GM13976 (cell line): ENCODE results near the gene TNS3.
"Not testable (repeated sequence)": the region's sequence is repeated elsewhere in the genome, so short reads cannot be mapped to it uniquely, and the experiment has no call there.

Experiments used
- DNase-seq: peaks from one replicate; pipeline ENCODE4 v3.0.0; 2012; ENCODE audit warnings: low spot score
- CTCF ChIP-seq: IDR thresholded peaks from 2 replicates; pipeline ENCODE4 v1.5.1; 2012; ENCODE audit warnings: borderline replicate concordance, mild to moderate bottlenecking; ENCODE audit not compliant: insufficient read depth; ENCODE audit errors: extremely low read depth, missing control alignments, control extremely low read depth
- in situ Hi-C: fragments of 300-500 bp; cut with MboI; formaldehyde crosslinking; loops from one replicate; pipeline ENCODE4 v1.12.0; 2022; ENCODE audit warnings: low sequenced_read_pairs, mixed read lengths, inconsistent platforms; ENCODE audit not compliant: unreplicated experiment

TNS3 gene

GRCh38 chr7:47472444-47473157 lies 109.3 kb downstream of the TNS3 start:
- no peak for DNase-seq
- in situ Hi-C loops = no loop called here
- no peak for TF ChIP-seq CTCF

GRCh38 chr7:47471831-47472230 lies 110.1 kb downstream of the TNS3 start:
- in situ Hi-C loops = no loop called here
- no peak for DNase-seq
- no peak for TF ChIP-seq CTCF

- in situ Hi-C loops = no loop called here
- no peak for DNase-seq
- no peak for TF ChIP-seq CTCF
Observed at GRCh38 chr7:47471358-47471703, 110.6 kb downstream of the TNS3 start.

- in situ Hi-C loops = no loop called here
- DNase-seq = no peak
- TF ChIP-seq CTCF = no peak
Observed at GRCh38 chr7:47470567-47471357, 111.1 kb downstream of the TNS3 start.

GRCh38 chr7:47469846-47470245 lies 112.1 kb downstream of the TNS3 start:
- in situ Hi-C loops, DNase-seq: not testable (repeated sequence)

GRCh38 chr7:47466832-47467231 lies 115.1 kb downstream of the TNS3 start:
- no peak for DNase-seq
- in situ Hi-C loops = no loop called here
- TF ChIP-seq CTCF = no peak

- in situ Hi-C loops = no loop called here
- no peak for TF ChIP-seq CTCF
- no peak for DNase-seq
Observed at GRCh38 chr7:47465191-47465590, 116.7 kb downstream of the TNS3 start.
